ENCODE data around the gene STX1A. TPM values are rescaled to one million over a fixed set of nuclear protein-coding genes. Genes with fewer than 3 reads are reported as not detected.

The STX1A gene
- total RNA-seq, 1 experiment from 2014 or later: 20.4 TPM

- no peak for TF ChIP-seq ZNF423 (CRISPR knock-in tag; IDR thresholded peaks at IDR 0.05)
- no peak for TF ChIP-seq ZNF416 (CRISPR knock-in tag; IDR thresholded peaks at IDR 0.05)
- TF ChIP-seq GTF2I (CRISPR knock-in tag; conservative IDR thresholded peaks at IDR 0.05): no peak
- no peak for TF ChIP-seq ATF2 (CRISPR knock-in tag; IDR thresholded peaks at IDR 0.05; ENCODE audit: borderline replicate concordance, low read depth)
- no peak for TF ChIP-seq NR3C1 (CRISPR knock-in tag; conservative IDR thresholded peaks at IDR 0.05; ENCODE audit: low read depth)
- TF ChIP-seq MYBL2 (CRISPR knock-in tag; IDR thresholded peaks at IDR 0.05): no peak
- TF ChIP-seq, protein P1, sequence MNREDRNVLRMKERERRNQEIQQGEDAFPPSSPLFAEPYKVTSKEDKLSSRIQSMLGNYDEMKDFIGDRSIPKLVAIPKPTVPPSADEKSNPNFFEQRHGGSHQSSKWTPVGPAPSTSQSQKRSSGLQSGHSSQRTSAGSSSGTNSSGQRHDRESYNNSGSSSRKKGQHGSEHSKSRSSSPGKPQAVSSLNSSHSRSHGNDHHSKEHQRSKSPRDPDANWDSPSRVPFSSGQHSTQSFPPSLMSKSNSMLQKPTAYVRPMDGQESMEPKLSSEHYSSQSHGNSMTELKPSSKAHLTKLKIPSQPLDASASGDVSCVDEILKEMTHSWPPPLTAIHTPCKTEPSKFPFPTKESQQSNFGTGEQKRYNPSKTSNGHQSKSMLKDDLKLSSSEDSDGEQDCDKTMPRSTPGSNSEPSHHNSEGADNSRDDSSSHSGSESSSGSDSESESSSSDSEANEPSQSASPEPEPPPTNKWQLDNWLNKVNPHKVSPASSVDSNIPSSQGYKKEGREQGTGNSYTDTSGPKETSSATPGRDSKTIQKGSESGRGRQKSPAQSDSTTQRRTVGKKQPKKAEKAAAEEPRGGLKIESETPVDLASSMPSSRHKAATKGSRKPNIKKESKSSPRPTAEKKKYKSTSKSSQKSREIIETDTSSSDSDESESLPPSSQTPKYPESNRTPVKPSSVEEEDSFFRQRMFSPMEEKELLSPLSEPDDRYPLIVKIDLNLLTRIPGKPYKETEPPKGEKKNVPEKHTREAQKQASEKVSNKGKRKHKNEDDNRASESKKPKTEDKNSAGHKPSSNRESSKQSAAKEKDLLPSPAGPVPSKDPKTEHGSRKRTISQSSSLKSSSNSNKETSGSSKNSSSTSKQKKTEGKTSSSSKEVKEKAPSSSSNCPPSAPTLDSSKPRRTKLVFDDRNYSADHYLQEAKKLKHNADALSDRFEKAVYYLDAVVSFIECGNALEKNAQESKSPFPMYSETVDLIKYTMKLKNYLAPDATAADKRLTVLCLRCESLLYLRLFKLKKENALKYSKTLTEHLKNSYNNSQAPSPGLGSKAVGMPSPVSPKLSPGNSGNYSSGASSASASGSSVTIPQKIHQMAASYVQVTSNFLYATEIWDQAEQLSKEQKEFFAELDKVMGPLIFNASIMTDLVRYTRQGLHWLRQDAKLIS (CRISPR knock-in tag; IDR thresholded peaks at IDR 0.05; ENCODE audit: borderline replicate concordance): no peak
Observed at GRCh38 chr7:73717991-73718405, 1.5 kb downstream of the STX1A start (continued).

GRCh38 chr7:73717025-73717807, 2.3 kb downstream of the STX1A start:
- Mint-ChIP-seq H3K4me1 (no peaks in the 10 kb centered on the region), H3K27me3 (ENCODE audit: low read depth) (peaks cover 38% of the 10 kb centered on the region), H3K27ac (no peak overlapping the region), H3K4me3 (peak overlapping the region; percentile 58; the same call in 1 of the 2 replicates), H3K36me3 (no peaks in the 10 kb centered on the region), H3K9me3 (no peaks in the 10 kb centered on the region)
- no peak for DNase-seq (ENCODE audit: low spot score)
- CTCF ChIA-PET: interaction anchor here (0.6 to 5.0 kb wide), 5 partner anchors 8 to 110 kb away, joined by 3 to 25 read pairs (median 4); no protein-coding TSS in a partner anchor
- POLR2A ChIA-PET: no interaction called here
- no peak for ATAC-seq
- TF ChIP-seq FOXK1 (CRISPR knock-in tag; IDR thresholded peaks at IDR 0.05) (no peak), HMGA2 (CRISPR knock-in tag; IDR thresholded peaks at IDR 0.05) (no peak), SMAD4 (CRISPR knock-in tag; IDR thresholded peaks at IDR 0.05) (no peak), PRRX2 (CRISPR knock-in tag; IDR thresholded peaks at IDR 0.05) (no peak), ATF6 (CRISPR knock-in tag; IDR thresholded peaks at IDR 0.05) (no peak), NR1H2 (CRISPR knock-in tag; IDR thresholded peaks at IDR 0.05) (no peak), STAT6 (CRISPR knock-in tag; conservative IDR thresholded peaks at IDR 0.05; ENCODE audit: low read depth) (no peak), EMX1 (CRISPR knock-in tag; IDR thresholded peaks at IDR 0.05) (no peak)
- TF ChIP-seq, protein P2, sequence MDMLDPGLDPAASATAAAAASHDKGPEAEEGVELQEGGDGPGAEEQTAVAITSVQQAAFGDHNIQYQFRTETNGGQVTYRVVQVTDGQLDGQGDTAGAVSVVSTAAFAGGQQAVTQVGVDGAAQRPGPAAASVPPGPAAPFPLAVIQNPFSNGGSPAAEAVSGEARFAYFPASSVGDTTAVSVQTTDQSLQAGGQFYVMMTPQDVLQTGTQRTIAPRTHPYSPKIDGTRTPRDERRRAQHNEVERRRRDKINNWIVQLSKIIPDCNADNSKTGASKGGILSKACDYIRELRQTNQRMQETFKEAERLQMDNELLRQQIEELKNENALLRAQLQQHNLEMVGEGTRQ (CRISPR knock-in tag; IDR thresholded peaks at IDR 0.05): no peak
- TF ChIP-seq, protein P3, sequence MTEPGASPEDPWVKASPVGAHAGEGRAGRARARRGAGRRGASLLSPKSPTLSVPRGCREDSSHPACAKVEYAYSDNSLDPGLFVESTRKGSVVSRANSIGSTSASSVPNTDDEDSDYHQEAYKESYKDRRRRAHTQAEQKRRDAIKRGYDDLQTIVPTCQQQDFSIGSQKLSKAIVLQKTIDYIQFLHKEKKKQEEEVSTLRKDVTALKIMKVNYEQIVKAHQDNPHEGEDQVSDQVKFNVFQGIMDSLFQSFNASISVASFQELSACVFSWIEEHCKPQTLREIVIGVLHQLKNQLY (CRISPR knock-in tag; IDR thresholded peaks at IDR 0.05): no peak
- TF ChIP-seq, protein P4, sequence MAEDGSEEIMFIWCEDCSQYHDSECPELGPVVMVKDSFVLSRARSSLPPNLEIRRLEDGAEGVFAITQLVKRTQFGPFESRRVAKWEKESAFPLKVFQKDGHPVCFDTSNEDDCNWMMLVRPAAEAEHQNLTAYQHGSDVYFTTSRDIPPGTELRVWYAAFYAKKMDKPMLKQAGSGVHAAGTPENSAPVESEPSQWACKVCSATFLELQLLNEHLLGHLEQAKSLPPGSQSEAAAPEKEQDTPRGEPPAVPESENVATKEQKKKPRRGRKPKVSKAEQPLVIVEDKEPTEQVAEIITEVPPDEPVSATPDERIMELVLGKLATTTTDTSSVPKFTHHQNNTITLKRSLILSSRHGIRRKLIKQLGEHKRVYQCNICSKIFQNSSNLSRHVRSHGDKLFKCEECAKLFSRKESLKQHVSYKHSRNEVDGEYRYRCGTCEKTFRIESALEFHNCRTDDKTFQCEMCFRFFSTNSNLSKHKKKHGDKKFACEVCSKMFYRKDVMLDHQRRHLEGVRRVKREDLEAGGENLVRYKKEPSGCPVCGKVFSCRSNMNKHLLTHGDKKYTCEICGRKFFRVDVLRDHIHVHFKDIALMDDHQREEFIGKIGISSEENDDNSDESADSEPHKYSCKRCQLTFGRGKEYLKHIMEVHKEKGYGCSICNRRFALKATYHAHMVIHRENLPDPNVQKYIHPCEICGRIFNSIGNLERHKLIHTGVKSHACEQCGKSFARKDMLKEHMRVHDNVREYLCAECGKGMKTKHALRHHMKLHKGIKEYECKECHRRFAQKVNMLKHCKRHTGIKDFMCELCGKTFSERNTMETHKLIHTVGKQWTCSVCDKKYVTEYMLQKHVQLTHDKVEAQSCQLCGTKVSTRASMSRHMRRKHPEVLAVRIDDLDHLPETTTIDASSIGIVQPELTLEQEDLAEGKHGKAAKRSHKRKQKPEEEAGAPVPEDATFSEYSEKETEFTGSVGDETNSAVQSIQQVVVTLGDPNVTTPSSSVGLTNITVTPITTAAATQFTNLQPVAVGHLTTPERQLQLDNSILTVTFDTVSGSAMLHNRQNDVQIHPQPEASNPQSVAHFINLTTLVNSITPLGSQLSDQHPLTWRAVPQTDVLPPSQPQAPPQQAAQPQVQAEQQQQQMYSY (CRISPR knock-in tag; IDR thresholded peaks at IDR 0.05): no peak
